ENCODE measurements around the gene LHFPL2. TPM values are rescaled to one million over a fixed set of nuclear protein-coding genes. Genes with fewer than 3 reads are reported as not detected.
A peak's percentile ranks its signal among the peaks of the same experiment; 100 is the strongest.

Gene LHFPL2
- polyA plus RNA-seq, 1 of the 3 experiments (the other 2 are of a cell fraction), result 10.4 TPM

DNA sequence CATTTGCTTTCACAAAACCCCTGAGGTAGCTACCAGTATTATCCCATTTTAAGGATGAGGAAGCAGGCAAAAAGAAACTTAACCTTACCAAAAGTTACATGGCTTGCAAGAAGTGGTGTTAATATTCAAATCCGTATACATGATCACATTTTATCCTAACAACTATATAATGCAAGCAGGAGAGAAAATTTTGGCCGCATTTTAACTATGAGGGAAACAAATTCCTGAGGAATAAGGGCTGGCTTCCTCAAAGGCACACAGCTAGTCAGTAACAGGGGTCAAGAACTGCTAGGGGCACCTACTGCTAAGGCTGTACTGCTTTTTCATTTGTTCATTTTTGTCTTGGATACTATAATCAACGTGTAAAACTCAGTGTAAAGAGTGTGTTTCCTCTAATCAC, 81.0 kb downstream of the LHFPL2 start:
- peaks cover 24% of the 10 kb centered on the region for H3F3A ChIP-seq (replicated peaks; ENCODE audit: insufficient read depth)
- WGBS (ENCODE audit: low lambda C conversion rate), result 82% methylated on average over 3 of the region's 3 CpGs
- no peaks in the 10 kb centered on the region for H3K27me3 ChIP-seq (ENCODE audit: insufficient read depth)
- no peaks in the 10 kb centered on the region for H4K20me1 ChIP-seq (ENCODE audit: insufficient read depth)
- no peak overlapping the region for H2AFZ ChIP-seq (ENCODE audit: low read depth)
- H3K9me3 ChIP-seq, result peaks cover 7% of the 10 kb centered on the region; the same call in 1 of the 2 replicates
- H3K4me3 ChIP-seq (ENCODE audit: low read depth in 2 of 2, low read length in 1 of 2), result no peak overlapping the region
- peaks cover 30 to 41% of the 10 kb centered on the region in 2 experiments for H3K4me1 ChIP-seq (ENCODE audit: control insufficient read depth in 1 of 2, insufficient read depth in 2 of 2, low read depth in 1 of 2, low read length in 1 of 2)
- peaks cover 9 to 27% of the 10 kb centered on the region in 2 experiments for H3K36me3 ChIP-seq (replicated peaks in 1 of 2; ENCODE audit: control insufficient read depth in 1 of 2, insufficient read depth in 2 of 2, low read length in 1 of 2)
- POLR2A ChIA-PET, result no interaction called here
- H3K9me2 ChIP-seq, result no peaks in the 10 kb centered on the region
- H3K79me2 ChIP-seq (ENCODE audit: insufficient read depth), result peaks cover 97% of the 10 kb centered on the region
- peak overlapping the region; percentile 46; the same call in 1 of the 2 replicates for H3K9ac ChIP-seq
- TF ChIP-seq REST (IDR thresholded peaks at IDR 0.05; ENCODE audit: low read depth, low read length) (no peak), RXRA (IDR thresholded peaks at IDR 0.05; ENCODE audit: borderline replicate concordance, low read depth) (no peak), TCF12 (IDR thresholded peaks at IDR 0.05) (no peak), NRF1 (IDR thresholded peaks at IDR 0.05; ENCODE audit: low read depth, low read length) (no peak), MXI1 (IDR thresholded peaks at IDR 0.05; ENCODE audit: low read depth, low read length) (no peak), YY1 (IDR thresholded peaks at IDR 0.05; ENCODE audit: low read depth) (no peak), TAF1 (IDR thresholded peaks at IDR 0.05; ENCODE audit: borderline replicate concordance, low read depth, low read length) (no peak), SIN3A (IDR thresholded peaks at IDR 0.05; ENCODE audit: borderline replicate concordance, low read depth, low read length) (no peak), ELF1 (IDR thresholded peaks at IDR 0.05) (no peak), RCOR1 (IDR thresholded peaks at IDR 0.05; ENCODE audit: low read length) (no peak), TEAD4 (IDR thresholded peaks at IDR 0.05; ENCODE audit: borderline replicate concordance, insufficient read depth) (no peak), MAX (IDR thresholded peaks at IDR 0.05; ENCODE audit: low read depth) (no peak)
- TF ChIP-seq, protein P1, sequence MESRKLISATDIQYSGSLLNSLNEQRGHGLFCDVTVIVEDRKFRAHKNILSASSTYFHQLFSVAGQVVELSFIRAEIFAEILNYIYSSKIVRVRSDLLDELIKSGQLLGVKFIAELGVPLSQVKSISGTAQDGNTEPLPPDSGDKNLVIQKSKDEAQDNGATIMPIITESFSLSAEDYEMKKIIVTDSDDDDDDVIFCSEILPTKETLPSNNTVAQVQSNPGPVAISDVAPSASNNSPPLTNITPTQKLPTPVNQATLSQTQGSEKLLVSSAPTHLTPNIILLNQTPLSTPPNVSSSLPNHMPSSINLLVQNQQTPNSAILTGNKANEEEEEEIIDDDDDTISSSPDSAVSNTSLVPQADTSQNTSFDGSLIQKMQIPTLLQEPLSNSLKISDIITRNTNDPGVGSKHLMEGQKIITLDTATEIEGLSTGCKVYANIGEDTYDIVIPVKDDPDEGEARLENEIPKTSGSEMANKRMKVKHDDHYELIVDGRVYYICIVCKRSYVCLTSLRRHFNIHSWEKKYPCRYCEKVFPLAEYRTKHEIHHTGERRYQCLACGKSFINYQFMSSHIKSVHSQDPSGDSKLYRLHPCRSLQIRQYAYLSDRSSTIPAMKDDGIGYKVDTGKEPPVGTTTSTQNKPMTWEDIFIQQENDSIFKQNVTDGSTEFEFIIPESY (IDR thresholded peaks at IDR 0.05; ENCODE audit: borderline replicate concordance, low read depth), result no peak
- peak overlapping the region in 1 of 2 experiments; percentile 94; a peak in 3 of 4 replicates for H3K27ac ChIP-seq (ENCODE audit: low read depth in 2 of 2, low read length in 1 of 2)
- CTCF ChIA-PET, result interaction anchor here (0.6 to 2.3 kb wide), 3 partner anchors 18 to 100 kb away, joined by 3 to 8 read pairs (median 3); no protein-coding TSS in a partner anchor
- H3K4me2 ChIP-seq, result no peak overlapping the region
- DNase-seq, result no peak
